Measurements from ENCODE around the gene ZHX3. TPM values are rescaled to one million over a fixed set of nuclear protein-coding genes. Genes with fewer than 3 reads are reported as not detected.

ZHX3 gene
- total RNA-seq, 1 experiment from 2014 or later, result 21.5 TPM

DNA sequence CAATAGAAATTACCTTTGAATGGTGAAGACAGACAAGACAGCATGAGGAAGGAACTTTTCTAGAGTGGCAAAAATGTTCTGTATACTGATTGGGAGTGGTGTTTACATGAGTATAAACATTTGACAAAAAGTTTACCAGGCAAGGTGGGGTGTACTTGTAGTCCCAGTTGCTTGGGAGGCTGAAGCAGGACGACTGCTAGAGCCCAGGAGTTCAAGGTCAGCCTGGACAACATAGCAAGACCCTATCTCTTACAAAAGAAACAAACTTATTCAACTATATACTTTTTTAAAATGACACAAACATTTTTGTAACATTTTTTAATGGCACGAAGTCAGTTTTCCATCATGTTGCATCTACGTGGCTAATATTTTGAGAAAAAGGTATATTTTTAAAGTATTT is 40.5 kb downstream of the ZHX3 start:
- Histone ChIP-seq H4K20me1 (ENCODE audit: insufficient read depth) (no peaks in the 10 kb centered on the region), H3K9me2 (ENCODE audit: insufficient read depth) (no peaks in the 10 kb centered on the region), H3F3A (ENCODE audit: insufficient read depth, low read depth) (no peaks in the 10 kb centered on the region), H3K9me3 (ENCODE audit: insufficient read depth, low read depth) (no peaks in the 10 kb centered on the region), H3K27ac (no peak overlapping the region), H2AFZ (no peak overlapping the region), H3K4me3 (no peak overlapping the region), H3K4me2 (no peak overlapping the region), H3K36me3 (ENCODE audit: low read depth) (no peaks in the 10 kb centered on the region), H3K79me2 (ENCODE audit: low read depth) (peaks cover 5% of the 10 kb centered on the region; the same call in 1 of the 2 replicates), H3K27me3 (ENCODE audit: insufficient read depth, low read depth) (no peaks in the 10 kb centered on the region), H3K4me1 (replicated peaks; ENCODE audit: insufficient read depth) (no peaks in the 10 kb centered on the region)
- BruUV-seq (replicated peaks), result no TSS peak
- no peak for TF ChIP-seq EZH2 (IDR thresholded peaks at IDR 0.05; ENCODE audit: low read depth)
- TF ChIP-seq, protein P1, sequence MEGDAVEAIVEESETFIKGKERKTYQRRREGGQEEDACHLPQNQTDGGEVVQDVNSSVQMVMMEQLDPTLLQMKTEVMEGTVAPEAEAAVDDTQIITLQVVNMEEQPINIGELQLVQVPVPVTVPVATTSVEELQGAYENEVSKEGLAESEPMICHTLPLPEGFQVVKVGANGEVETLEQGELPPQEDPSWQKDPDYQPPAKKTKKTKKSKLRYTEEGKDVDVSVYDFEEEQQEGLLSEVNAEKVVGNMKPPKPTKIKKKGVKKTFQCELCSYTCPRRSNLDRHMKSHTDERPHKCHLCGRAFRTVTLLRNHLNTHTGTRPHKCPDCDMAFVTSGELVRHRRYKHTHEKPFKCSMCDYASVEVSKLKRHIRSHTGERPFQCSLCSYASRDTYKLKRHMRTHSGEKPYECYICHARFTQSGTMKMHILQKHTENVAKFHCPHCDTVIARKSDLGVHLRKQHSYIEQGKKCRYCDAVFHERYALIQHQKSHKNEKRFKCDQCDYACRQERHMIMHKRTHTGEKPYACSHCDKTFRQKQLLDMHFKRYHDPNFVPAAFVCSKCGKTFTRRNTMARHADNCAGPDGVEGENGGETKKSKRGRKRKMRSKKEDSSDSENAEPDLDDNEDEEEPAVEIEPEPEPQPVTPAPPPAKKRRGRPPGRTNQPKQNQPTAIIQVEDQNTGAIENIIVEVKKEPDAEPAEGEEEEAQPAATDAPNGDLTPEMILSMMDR (conservative IDR thresholded peaks at IDR 0.05), result no peak
- ChIA-PET POLR2A (ENCODE audit: unreplicated experiment) (no interaction called here), CTCF (no interaction called here)
- intact Hi-C loops (cut with micrococcal nuclease; ENCODE audit: unreplicated experiment), result no loop called here
- no peak for DNase-seq

DNA sequence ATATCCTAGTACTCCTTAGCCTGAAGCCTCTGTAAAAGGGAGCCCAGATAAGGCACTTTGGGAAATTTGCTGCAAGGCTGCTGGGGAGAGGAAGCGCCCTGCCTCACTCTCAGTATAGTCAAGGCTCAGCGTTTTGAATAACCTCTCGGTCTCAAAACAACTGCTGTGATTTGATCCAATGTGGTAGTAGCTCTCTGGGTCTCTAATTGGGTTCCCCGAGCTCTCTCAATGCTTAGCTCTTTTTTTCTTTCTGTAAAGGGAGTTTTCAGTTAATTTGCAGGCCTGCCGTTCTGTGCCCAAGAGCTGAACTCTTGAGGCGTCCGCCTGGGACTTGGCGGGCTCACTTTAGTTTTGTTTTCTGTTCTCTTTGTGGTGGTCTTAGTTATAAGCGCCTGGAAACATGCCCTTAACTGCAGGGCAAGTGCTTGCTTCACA is 41.2 kb downstream of the ZHX3 start:
- H4K20me1 ChIP-seq (ENCODE audit: insufficient read depth), result no peaks in the 10 kb centered on the region
- no peak overlapping the region for H2AFZ ChIP-seq
- H3K79me2 ChIP-seq (ENCODE audit: low read depth), result peaks cover 5% of the 10 kb centered on the region; the same call in 1 of the 2 replicates
- no peaks in the 10 kb centered on the region for H3K9me3 ChIP-seq (ENCODE audit: insufficient read depth, low read depth)
- ChIA-PET CTCF (no interaction called here), POLR2A (ENCODE audit: unreplicated experiment) (no interaction called here)
- no peak overlapping the region for H3K4me3 ChIP-seq
- no peaks in the 10 kb centered on the region for H3K27me3 ChIP-seq (ENCODE audit: insufficient read depth, low read depth)
- BruUV-seq (replicated peaks), result no TSS peak
- no peak overlapping the region for H3K4me2 ChIP-seq
- no peak for TF ChIP-seq EZH2 (IDR thresholded peaks at IDR 0.05; ENCODE audit: low read depth)
- TF ChIP-seq, protein P1 (conservative IDR thresholded peaks at IDR 0.05), result no peak
- no peaks in the 10 kb centered on the region for H3F3A ChIP-seq (ENCODE audit: insufficient read depth, low read depth)
- no peaks in the 10 kb centered on the region for H3K4me1 ChIP-seq (replicated peaks; ENCODE audit: insufficient read depth)
- intact Hi-C loops (cut with micrococcal nuclease; ENCODE audit: unreplicated experiment), result no loop called here
- no peaks in the 10 kb centered on the region for H3K9me2 ChIP-seq (ENCODE audit: insufficient read depth)
- no peaks in the 10 kb centered on the region for H3K36me3 ChIP-seq (ENCODE audit: low read depth)
- no peak for DNase-seq
- H3K27ac ChIP-seq, result no peak overlapping the region

GRCh38 chr20:41275301-41275731 is 42.2 kb downstream of the ZHX3 start:
- no peaks in the 10 kb centered on the region for H3K4me1 ChIP-seq (replicated peaks; ENCODE audit: insufficient read depth)
- no TSS peak for BruUV-seq (replicated peaks)
- no peaks in the 10 kb centered on the region for H3K27me3 ChIP-seq (ENCODE audit: insufficient read depth, low read depth)
- no peak for DNase-seq
- TF ChIP-seq EZH2 (IDR thresholded peaks at IDR 0.05; ENCODE audit: low read depth), result no peak
- TF ChIP-seq, protein P1 (conservative IDR thresholded peaks at IDR 0.05), result no peak
- intact Hi-C loops (cut with micrococcal nuclease; ENCODE audit: unreplicated experiment), result no loop called here
- no peaks in the 10 kb centered on the region for H3K9me3 ChIP-seq (ENCODE audit: insufficient read depth, low read depth)
- no peaks in the 10 kb centered on the region for H3F3A ChIP-seq (ENCODE audit: insufficient read depth, low read depth)
- H3K4me3 ChIP-seq, result no peak overlapping the region
- peaks cover 5% of the 10 kb centered on the region; the same call in 1 of the 2 replicates for H3K79me2 ChIP-seq (ENCODE audit: low read depth)
- no peaks in the 10 kb centered on the region for H3K9me2 ChIP-seq (ENCODE audit: insufficient read depth)
- no peaks in the 10 kb centered on the region for H4K20me1 ChIP-seq (ENCODE audit: insufficient read depth)
- H2AFZ ChIP-seq, result no peak overlapping the region
- ChIA-PET CTCF (no interaction called here), POLR2A (ENCODE audit: unreplicated experiment) (no interaction called here)
- no peak overlapping the region for H3K27ac ChIP-seq
- no peaks in the 10 kb centered on the region for H3K36me3 ChIP-seq (ENCODE audit: low read depth)
- no peak overlapping the region for H3K4me2 ChIP-seq

Data from PC-9 (cell line).